Measurements from ENCODE around the gene TNK1.
"Not testable (repeated sequence)": the region's sequence is repeated elsewhere in the genome, so short reads cannot be mapped to it uniquely, and the experiment has no call there.

The TNK1 gene

GRCh38 chr17:7356756-7357155 is 24.1 kb upstream of the TNK1 start:
- no peak for DNase-seq (ENCODE audit: low read depth)
- H3K4me3 ChIP-seq (ENCODE audit: low read depth, low read length) = no peak overlapping the region
- TF ChIP-seq CTCF (IDR thresholded peaks at IDR 0.05; ENCODE audit: control insufficient read depth, extremely low read depth, insufficient read depth) = no peak

GRCh38 chr17:7357381-7357780 is 23.5 kb upstream of the TNK1 start:
- no peak for TF ChIP-seq CTCF (IDR thresholded peaks at IDR 0.05; ENCODE audit: control insufficient read depth, extremely low read depth, insufficient read depth)
- DNase-seq (ENCODE audit: low read depth) = no peak

GRCh38 chr17:7361906-7362305 is 19.0 kb upstream of the TNK1 start:
- no peak for DNase-seq (ENCODE audit: low read depth)
- no peak for TF ChIP-seq CTCF (IDR thresholded peaks at IDR 0.05; ENCODE audit: control insufficient read depth, extremely low read depth, insufficient read depth)
- no peak overlapping the region for H3K4me3 ChIP-seq (ENCODE audit: low read depth, low read length)

More at GRCh38 chr17:7357381-7357780, 23.5 kb upstream of the TNK1 start:
- no peak overlapping the region for H3K4me3 ChIP-seq (ENCODE audit: low read depth, low read length)

GRCh38 chr17:7363311-7363710 is 17.6 kb upstream of the TNK1 start:
- DNase-seq (ENCODE audit: low read depth) = no peak

GRCh38 chr17:7365963-7366362 is 14.9 kb upstream of the TNK1 start:
- DNase-seq (ENCODE audit: low read depth); H3K4me3 ChIP-seq (ENCODE audit: low read depth, low read length): not testable (repeated sequence)

More at GRCh38 chr17:7363311-7363710, 17.6 kb upstream of the TNK1 start:
- TF ChIP-seq CTCF (IDR thresholded peaks at IDR 0.05; ENCODE audit: control insufficient read depth, extremely low read depth, insufficient read depth) = no peak
- no peak overlapping the region for H3K4me3 ChIP-seq (ENCODE audit: low read depth, low read length)

GRCh38 chr17:7367083-7367482 is 13.8 kb upstream of the TNK1 start:
- H3K4me3 ChIP-seq (ENCODE audit: low read depth, low read length) = no peak overlapping the region
- no peak for TF ChIP-seq CTCF (IDR thresholded peaks at IDR 0.05; ENCODE audit: control insufficient read depth, extremely low read depth, insufficient read depth)
- DNase-seq (ENCODE audit: low read depth) = no peak

GRCh38 chr17:7367918-7368598 is 12.8 kb upstream of the TNK1 start:
- no peak overlapping the region for H3K4me3 ChIP-seq (ENCODE audit: low read depth, low read length)
- no peak for TF ChIP-seq CTCF (IDR thresholded peaks at IDR 0.05; ENCODE audit: control insufficient read depth, extremely low read depth, insufficient read depth)
- no peak for DNase-seq (ENCODE audit: low read depth)

GRCh38 chr17:7368599-7368994 is 12.3 kb upstream of the TNK1 start:
- not testable (repeated sequence) for DNase-seq (ENCODE audit: low read depth); H3K4me3 ChIP-seq (ENCODE audit: low read depth, low read length)

Measured in LNCaP clone FGC (cell line).